HFFc6 (cell line): ENCODE data around the gene SRP9. TPM values are rescaled to one million over a fixed set of nuclear protein-coding genes. Genes with fewer than 3 reads are reported as not detected.
A peak's percentile ranks its signal among the peaks of the same experiment; 100 is the strongest.
"Not testable (repeated sequence)": the region's sequence is repeated elsewhere in the genome, so short reads cannot be mapped to it uniquely, and the experiment has no call there.

Experiments used
- DNase-seq: peaks from one replicate; pipeline ENCODE4 v3.0.0-alpha.2; 2018
- H3K27ac Mint-ChIP-seq: 2 replicates; pipeline ENCODE4 v1.8.0; 2020; ENCODE audit warnings: mild to moderate bottlenecking, mixed read lengths
- H3K27me3 Mint-ChIP-seq: 2 replicates; pipeline ENCODE4 v1.8.0; 2021; ENCODE audit warnings: mild to moderate bottlenecking, moderate library complexity, mixed read lengths; ENCODE audit not compliant: insufficient read depth
- H3K36me3 Mint-ChIP-seq: 2 replicates; pipeline ENCODE4 v1.8.0; 2021; ENCODE audit warnings: low read depth, mixed read lengths
- H3K4me1 Mint-ChIP-seq: 2 replicates; pipeline ENCODE4 v1.8.0; 2020; ENCODE audit warnings: low read depth, mixed read lengths
- H3K4me3 Mint-ChIP-seq: 2 replicates; pipeline ENCODE4 v1.8.0; 2020; ENCODE audit warnings: mild to moderate bottlenecking, moderate library complexity, mixed read lengths
- H3K9me3 Mint-ChIP-seq: 2 replicates; pipeline ENCODE4 v1.8.0; 2020; ENCODE audit warnings: mild to moderate bottlenecking, mixed read lengths
- total RNA-seq, 6 experiments: library from RNA; stranded (reverse); fragmentation: NEBNext Ultra II Directional; extraction: Animal tissue kit (Norgen Biotek cat#: 25700); gene quantifications; 2 replicates in 1 of 6; 3 replicates in 5 of 6; pipeline ENCODE4 v1.2.3, GENCODE V29; 2021
- TF ChIP-seq, protein P1 (sequence below): fragments of 200-600 bp; sonication (generic); IDR thresholded peaks from 2 replicates; pipeline ENCODE4 v1.5.0; 2021; ENCODE audit warnings: antibody characterized with exemption, mild to moderate bottlenecking

The SRP9 gene
- total RNA-seq, 6 experiments from 2014 or later, result 219 to 277 (median 246) TPM

DNA sequence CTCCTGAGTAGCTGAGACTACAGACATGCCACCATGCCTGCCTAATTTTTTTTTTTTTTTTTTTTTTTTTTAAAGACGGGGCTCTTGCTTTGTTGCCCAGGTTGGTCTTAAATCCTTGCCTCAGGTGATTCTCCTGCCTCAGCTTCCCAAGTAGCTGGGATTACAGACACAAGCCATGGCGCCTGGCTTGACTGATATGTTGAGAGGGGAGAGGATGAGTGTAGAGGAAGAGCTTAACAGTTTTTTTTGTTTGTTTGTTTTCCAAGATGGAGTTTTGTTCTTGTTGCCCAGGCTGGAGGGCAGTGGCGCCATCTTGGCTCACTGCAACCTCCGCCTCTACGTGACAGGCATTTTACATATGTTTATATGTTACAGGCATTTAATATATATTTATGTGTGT is 2.5 kb downstream of the SRP9 start:
- no peak for DNase-seq
- Mint-ChIP-seq H3K9me3 (no peaks in the 10 kb centered on the region), H3K27ac (no peak overlapping the region), H3K4me3 (0 out of 2 replicates have a peak overlapping the region, but pooled peaks have one; percentile 28), H3K36me3 (peaks cover 9% of the 10 kb centered on the region; the same call in 1 of the 2 replicates), H3K4me1 (peaks cover 38% of the 10 kb centered on the region), H3K27me3 (no peaks in the 10 kb centered on the region)
- TF ChIP-seq, protein P1, sequence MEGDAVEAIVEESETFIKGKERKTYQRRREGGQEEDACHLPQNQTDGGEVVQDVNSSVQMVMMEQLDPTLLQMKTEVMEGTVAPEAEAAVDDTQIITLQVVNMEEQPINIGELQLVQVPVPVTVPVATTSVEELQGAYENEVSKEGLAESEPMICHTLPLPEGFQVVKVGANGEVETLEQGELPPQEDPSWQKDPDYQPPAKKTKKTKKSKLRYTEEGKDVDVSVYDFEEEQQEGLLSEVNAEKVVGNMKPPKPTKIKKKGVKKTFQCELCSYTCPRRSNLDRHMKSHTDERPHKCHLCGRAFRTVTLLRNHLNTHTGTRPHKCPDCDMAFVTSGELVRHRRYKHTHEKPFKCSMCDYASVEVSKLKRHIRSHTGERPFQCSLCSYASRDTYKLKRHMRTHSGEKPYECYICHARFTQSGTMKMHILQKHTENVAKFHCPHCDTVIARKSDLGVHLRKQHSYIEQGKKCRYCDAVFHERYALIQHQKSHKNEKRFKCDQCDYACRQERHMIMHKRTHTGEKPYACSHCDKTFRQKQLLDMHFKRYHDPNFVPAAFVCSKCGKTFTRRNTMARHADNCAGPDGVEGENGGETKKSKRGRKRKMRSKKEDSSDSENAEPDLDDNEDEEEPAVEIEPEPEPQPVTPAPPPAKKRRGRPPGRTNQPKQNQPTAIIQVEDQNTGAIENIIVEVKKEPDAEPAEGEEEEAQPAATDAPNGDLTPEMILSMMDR, result no peak

DNA sequence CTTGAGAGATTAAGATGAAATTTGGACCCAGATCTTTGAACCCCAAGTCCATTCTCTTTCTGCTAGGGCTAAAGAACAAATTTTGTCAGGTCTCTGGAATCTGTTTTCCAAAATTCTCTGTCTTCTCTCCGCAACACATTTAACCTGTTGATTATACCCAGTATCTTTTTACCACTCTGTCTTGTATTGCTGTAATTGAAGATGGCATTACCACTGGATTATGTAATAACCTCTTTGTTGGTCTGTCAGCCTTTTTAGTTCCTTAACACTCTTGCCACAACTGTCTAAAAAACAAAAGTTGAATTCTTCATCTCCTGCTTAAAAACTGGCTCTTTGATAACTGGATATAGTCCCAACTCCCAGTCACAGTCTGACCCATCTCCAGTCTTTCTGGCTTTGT is 3.0 kb downstream of the SRP9 start:
- Mint-ChIP-seq H3K36me3 (peaks cover 9% of the 10 kb centered on the region; the same call in 1 of the 2 replicates), H3K4me3 (peak overlapping the region; percentile 10; the same call in 1 of the 2 replicates), H3K27ac (peak overlapping the region; percentile 14), H3K27me3 (no peaks in the 10 kb centered on the region), H3K9me3 (no peaks in the 10 kb centered on the region), H3K4me1 (peaks cover 38% of the 10 kb centered on the region)
- no peak for DNase-seq
- TF ChIP-seq, protein P1, result no peak

DNA sequence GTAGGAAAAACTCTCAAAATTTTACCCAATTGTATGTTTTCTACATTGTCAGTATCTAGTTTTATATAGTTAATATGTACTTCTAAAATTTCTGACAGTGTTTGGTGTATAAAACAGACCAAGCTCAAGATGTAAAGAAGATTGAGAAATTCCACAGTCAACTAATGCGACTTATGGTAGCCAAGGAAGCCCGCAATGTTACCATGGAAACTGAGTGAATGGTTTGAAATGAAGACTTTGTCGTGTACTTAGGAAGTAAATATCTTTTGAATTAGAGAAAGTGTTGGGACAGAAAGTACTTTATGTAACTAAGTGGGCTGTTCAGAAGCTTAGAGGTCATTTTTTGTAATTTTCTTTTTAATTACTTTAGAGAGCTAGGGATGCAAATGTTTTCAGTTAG is 11.5 kb downstream of the SRP9 start:
- not testable (repeated sequence) for H3K27me3 Mint-ChIP-seq, H3K27ac Mint-ChIP-seq, DNase-seq, H3K4me3 Mint-ChIP-seq, H3K9me3 Mint-ChIP-seq, H3K4me1 Mint-ChIP-seq
- H3K36me3 Mint-ChIP-seq, result peaks cover 54% of the 10 kb centered on the region

DNA sequence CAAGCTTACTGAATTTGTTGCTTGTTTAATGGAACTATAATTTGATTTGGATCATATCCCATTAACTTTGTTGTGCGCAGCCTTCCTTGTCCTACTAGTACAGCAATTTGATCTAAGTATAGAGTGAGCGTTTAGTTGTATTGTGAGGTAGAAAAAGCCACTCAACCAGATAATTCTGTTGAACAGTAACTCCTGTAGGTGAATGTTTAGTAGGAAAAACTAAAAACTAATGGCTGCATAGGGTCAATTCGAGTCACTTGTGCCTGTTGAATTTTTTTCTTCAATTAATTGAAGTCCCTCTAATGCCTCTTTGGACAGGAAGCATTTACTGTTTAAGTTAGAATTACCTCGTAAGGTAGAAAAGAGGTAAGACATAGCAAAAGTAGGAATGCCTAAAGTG is 17.3 kb downstream of the SRP9 start:
- no peak overlapping the region for H3K27ac Mint-ChIP-seq
- H3K4me3 Mint-ChIP-seq, result no peak overlapping the region
- H3K9me3 Mint-ChIP-seq, result no peaks in the 10 kb centered on the region
- TF ChIP-seq, protein P1, result no peak
- no peak for DNase-seq
- peaks cover 1% of the 10 kb centered on the region; the same call in 1 of the 2 replicates for H3K27me3 Mint-ChIP-seq
- no peaks in the 10 kb centered on the region for H3K4me1 Mint-ChIP-seq
- H3K36me3 Mint-ChIP-seq, result peaks cover 40% of the 10 kb centered on the region

DNA sequence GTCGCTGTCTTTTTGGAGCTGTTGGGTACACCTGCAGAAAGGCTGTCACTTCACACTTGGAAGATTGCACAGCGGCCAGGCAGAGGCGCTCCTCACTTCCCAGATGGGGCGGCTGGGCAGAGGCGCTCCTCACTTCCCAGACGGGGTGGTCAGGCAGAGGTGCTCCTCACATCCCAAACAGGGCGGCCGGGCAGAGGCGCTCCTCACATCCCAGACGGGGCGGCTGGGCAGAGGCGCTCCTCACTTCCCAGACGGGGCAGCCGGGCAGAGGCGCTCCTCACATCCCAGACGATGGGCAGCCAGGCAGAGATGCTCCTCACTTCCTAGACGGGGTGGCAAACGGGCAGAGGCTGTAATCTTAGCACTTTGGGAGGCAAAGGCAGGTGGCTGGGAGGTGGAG is 18.5 kb downstream of the SRP9 start:
- not testable (repeated sequence) for H3K9me3 Mint-ChIP-seq, DNase-seq, H3K4me3 Mint-ChIP-seq, H3K27me3 Mint-ChIP-seq, H3K27ac Mint-ChIP-seq, H3K4me1 Mint-ChIP-seq
- H3K36me3 Mint-ChIP-seq, result peaks cover 29% of the 10 kb centered on the region

DNA sequence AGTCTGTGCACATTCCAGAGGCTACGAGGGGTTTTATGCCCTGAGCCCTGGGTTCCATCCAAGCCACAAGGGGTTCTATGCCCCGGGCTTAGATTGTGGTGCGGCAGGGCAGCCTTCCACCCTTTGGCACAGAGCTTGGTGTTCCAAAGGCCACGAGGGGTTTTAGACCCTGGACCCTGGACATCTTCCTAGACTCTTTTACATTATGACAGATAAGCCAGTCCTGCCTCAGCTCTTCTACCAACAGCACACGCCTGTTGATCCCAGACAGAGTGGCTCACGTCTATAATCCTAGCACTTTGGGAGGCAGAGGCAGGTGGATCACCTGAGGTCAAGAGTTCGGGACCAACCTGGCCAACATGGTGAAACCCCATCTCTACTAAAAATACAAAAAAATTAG is 23.5 kb downstream of the SRP9 start:
- not testable (repeated sequence) for H3K36me3 Mint-ChIP-seq, H3K4me3 Mint-ChIP-seq, H3K27me3 Mint-ChIP-seq, H3K4me1 Mint-ChIP-seq, DNase-seq, H3K9me3 Mint-ChIP-seq, H3K27ac Mint-ChIP-seq

DNA sequence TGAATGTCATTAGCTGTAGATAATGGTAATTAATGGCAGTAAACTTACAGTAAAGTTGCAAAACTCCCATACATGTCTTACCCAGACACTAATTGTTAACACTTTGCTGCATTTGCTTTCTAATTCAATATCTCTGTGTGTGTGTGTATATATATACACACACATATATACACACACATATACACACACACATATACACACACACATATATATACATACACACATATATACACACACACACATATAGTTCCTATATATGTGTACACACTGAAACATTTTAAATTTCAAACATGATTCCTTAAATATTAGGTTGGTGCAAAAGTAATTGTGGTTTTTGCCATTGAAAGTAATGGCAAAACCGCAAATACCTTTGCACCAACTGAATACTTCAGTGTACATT is 28.6 kb downstream of the SRP9 start:
- peaks cover 2% of the 10 kb centered on the region; the same call in 1 of the 2 replicates for H3K27me3 Mint-ChIP-seq
- TF ChIP-seq, protein P1, result no peak
- H3K27ac Mint-ChIP-seq, result no peak overlapping the region
- no peaks in the 10 kb centered on the region for H3K9me3 Mint-ChIP-seq
- no peak for DNase-seq
- H3K4me1 Mint-ChIP-seq, result peaks cover 20% of the 10 kb centered on the region
- H3K36me3 Mint-ChIP-seq, result peaks cover 5% of the 10 kb centered on the region; the same call in 1 of the 2 replicates
- H3K4me3 Mint-ChIP-seq, result no peak overlapping the region

DNA sequence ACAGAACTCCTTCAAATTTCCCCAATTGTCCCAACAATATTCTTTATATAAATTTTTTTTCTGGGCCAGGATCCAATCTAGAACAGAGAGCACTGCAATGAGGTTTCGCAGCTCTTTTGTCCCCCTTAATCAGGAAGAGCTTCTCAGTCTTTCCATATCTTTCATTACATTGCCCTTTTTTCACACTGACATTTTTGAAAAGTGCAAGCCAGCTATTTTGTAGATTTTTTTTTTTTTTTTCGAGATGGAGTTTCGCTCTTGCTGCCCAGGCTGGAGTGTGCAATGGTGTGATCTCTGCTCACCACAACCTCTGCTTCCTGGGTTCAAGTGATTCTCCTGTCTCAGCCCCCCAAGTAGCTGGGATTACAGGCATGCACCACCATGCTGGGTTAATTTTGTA is 29.1 kb downstream of the SRP9 start:
- not testable (repeated sequence) for H3K36me3 Mint-ChIP-seq, H3K4me3 Mint-ChIP-seq, DNase-seq, H3K27me3 Mint-ChIP-seq, H3K9me3 Mint-ChIP-seq, H3K27ac Mint-ChIP-seq
- H3K4me1 Mint-ChIP-seq, result peaks cover 25% of the 10 kb centered on the region
